ENCODE results near the gene HOXC11. TPM values are rescaled to one million over a fixed set of nuclear protein-coding genes. Genes with fewer than 3 reads are reported as not detected.

HOXC11 gene
- total RNA-seq, 2 donors from 2014 or later, result not detected

- peaks cover 93% of the 10 kb centered on the region for H3K27me3 ChIP-seq
- H3K9me3 ChIP-seq, result no peaks in the 10 kb centered on the region
- no peak overlapping the region for H3K27ac ChIP-seq
- TF ChIP-seq CTCF (IDR thresholded peaks at IDR 0.05), result no peak
- DNase-seq, result no peak
- H3K4me1 ChIP-seq, result no peaks in the 10 kb centered on the region
- no peak overlapping the region for H3K4me3 ChIP-seq
- no peak overlapping the region for H3K9ac ChIP-seq (ENCODE audit: low read depth in 2 of 2, low read length in 2 of 2)
- no peaks in the 10 kb centered on the region for H3K36me3 ChIP-seq
- intact Hi-C loops (cut with DNase I), result no loop called here
Observed at GRCh38 chr12:53951577-53952334, 21.2 kb upstream of the HOXC11 start.

GRCh38 chr12:53952335-53952694 is 20.6 kb upstream of the HOXC11 start:
- Histone ChIP-seq H3K27ac (no peak overlapping the region), H3K27me3 (peaks cover 94% of the 10 kb centered on the region), H3K9me3 (no peaks in the 10 kb centered on the region), H3K4me3 (no peak overlapping the region), H3K36me3 (no peaks in the 10 kb centered on the region), H3K4me1 (no peaks in the 10 kb centered on the region), H3K9ac (ENCODE audit: low read depth in 2 of 2, low read length in 2 of 2) (no peak overlapping the region)
- intact Hi-C loops (cut with DNase I), result no loop called here
- DNase-seq, result no peak
- TF ChIP-seq CTCF (IDR thresholded peaks at IDR 0.05), result no peak

GRCh38 chr12:53952871-53953734 is 19.8 kb upstream of the HOXC11 start:
- Histone ChIP-seq H3K27ac (no peak overlapping the region), H3K9me3 (no peaks in the 10 kb centered on the region), H3K4me3 (no peak overlapping the region), H3K36me3 (no peaks in the 10 kb centered on the region), H3K27me3 (peaks cover 95% of the 10 kb centered on the region), H3K9ac (ENCODE audit: low read depth in 2 of 2, low read length in 2 of 2) (no peak overlapping the region), H3K4me1 (no peaks in the 10 kb centered on the region)
- no peak for DNase-seq
- no peak for TF ChIP-seq CTCF (IDR thresholded peaks at IDR 0.05)
- intact Hi-C loops (cut with DNase I), result no loop called here

DNA sequence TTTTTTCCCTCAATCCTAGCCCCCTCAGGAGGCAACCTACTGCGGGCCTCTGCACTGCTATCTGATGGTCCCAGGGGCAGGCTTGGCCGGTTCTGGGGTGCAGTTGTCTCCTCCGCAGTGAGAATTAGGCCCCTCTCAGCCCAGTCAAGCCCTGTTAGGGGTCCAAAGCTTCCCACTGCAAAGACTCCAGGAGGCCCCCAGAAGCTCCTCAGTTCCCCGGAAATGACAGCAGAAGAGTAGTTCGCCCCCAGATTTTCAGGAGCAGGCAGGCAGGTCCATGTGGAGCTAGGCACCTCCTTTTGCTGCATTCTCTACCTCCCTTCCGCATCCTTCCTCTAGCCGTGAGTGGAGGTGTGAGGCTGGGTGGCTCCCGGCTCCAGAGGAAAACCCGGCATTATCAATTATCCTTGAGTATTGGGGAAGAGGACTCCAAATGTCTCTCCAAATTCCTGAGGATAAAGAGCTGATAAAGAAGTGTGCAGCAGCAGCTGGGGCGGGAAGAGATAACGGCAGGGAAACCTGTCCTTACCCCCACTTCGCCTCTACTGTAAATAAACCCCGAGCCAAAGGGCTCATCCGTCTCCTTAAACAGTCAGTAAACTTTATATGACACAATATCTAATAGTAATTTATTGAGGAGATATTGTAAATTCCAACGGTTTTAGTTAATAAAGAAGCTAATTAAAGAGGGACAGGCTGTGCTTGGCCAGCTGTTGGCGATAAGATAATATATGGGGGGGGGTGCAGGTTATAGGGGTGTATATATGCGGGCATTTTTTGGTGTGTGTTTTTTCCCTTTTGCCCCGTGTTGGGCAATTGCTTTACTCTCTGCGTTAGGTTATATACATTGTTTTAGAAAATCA is 18.9 kb upstream of the HOXC11 start:
- H3K36me3 ChIP-seq, result no peaks in the 10 kb centered on the region
- H3K27me3 ChIP-seq, result peaks cover 98% of the 10 kb centered on the region
- no peak overlapping the region for H3K27ac ChIP-seq
- no peak overlapping the region for H3K9ac ChIP-seq (ENCODE audit: low read depth in 2 of 2, low read length in 2 of 2)
- no peak overlapping the region for H3K4me3 ChIP-seq
- DNase-seq, result no peak
- TF ChIP-seq CTCF (IDR thresholded peaks at IDR 0.05), result no peak
- no peaks in the 10 kb centered on the region for H3K4me1 ChIP-seq
- no peaks in the 10 kb centered on the region for H3K9me3 ChIP-seq
- intact Hi-C loops (cut with DNase I), result no loop called here

- intact Hi-C loops (cut with DNase I), result no loop called here
- no peak within 1 kb of the TSS for H3K27ac ChIP-seq
- H3K27me3 ChIP-seq, result peaks cover 97% of the 10 kb centered on the region
- TF ChIP-seq CTCF (IDR thresholded peaks at IDR 0.05), result no peak
- no peak within 1 kb of the TSS for H3K9ac ChIP-seq (ENCODE audit: low read depth in 2 of 2, low read length in 2 of 2)
- no peak within 1 kb of the TSS for H3K4me3 ChIP-seq
- DNase-seq, result no peak
- no peaks in the 10 kb centered on the region for H3K4me1 ChIP-seq
- no peaks in the 10 kb centered on the region for H3K36me3 ChIP-seq
- H3K9me3 ChIP-seq, result no peaks in the 10 kb centered on the region
Observed at GRCh38 chr12:53954694-53955035, 18.3 kb upstream of the HOXC11 start, which contains the start of gene HOXC12. Gene HOXC12, plus strand, starts transcription at chr12:53954903. Its CDS starts 27 bp downstream, at chr12:53954930.
